Caco-2 (cell line): ENCODE results near the gene HOXB7. TPM values are rescaled to one million over a fixed set of nuclear protein-coding genes. Genes with fewer than 3 reads are reported as not detected.

Experiments
- BruUV-seq: library from RNA; stranded (reverse); fragments of 400-500 nt; replicated peaks from 2 replicates; lab custom pipeline; 2021; lab: Mats Ljungman, UMichigan
- CTCF ChIA-PET: fragments of 300-600 bp; sonication (Branson Sonifier 250); formaldehyde crosslinking; loops from one replicate; lab custom pipeline; 2022; ENCODE audit warnings: antibody characterized with exemption; lab: Charles Lee
- POLR2A ChIA-PET: fragments of 300-600 bp; sonication (Branson Sonifier 250); formaldehyde crosslinking; loops from one replicate; lab custom pipeline; 2022; ENCODE audit warnings: antibody characterized with exemption; lab: Charles Lee
- DNase-seq, 2 experiments: peaks; one replicate each; pipeline versions ENCODE4 v3.0.0 to v3.0.0-alpha.2; 2020 to 2022
- H3K27me3 ChIP-seq: replicated peaks from 2 replicates; pipeline ENCODE4 v1.6.0; 2011; ENCODE audit warnings: low read length; ENCODE audit not compliant: control insufficient read depth, insufficient read depth
- H3K36me3 ChIP-seq: 2 replicates; pipeline ENCODE4 v1.5.1; 2011; ENCODE audit warnings: low read length; ENCODE audit not compliant: control insufficient read depth, insufficient read depth
- H3K4me1 ChIP-seq: fragments of 250-450 bp; sonication (Bioruptor Pico); 2 replicates; pipeline ENCODE4 v1.5.1; 2020; ENCODE audit warnings: mild to moderate bottlenecking
- H3K4me3 ChIP-seq: 2 replicates; pipeline ENCODE4 v1.5.1; 2011; ENCODE audit warnings: low read depth, mild to moderate bottlenecking, control low read depth, low read length
- H3K9me3 ChIP-seq: fragments of 250-450 bp; sonication (Bioruptor Pico); 2 replicates; pipeline ENCODE4 v1.5.1; 2020; ENCODE audit warnings: mild to moderate bottlenecking, moderate library complexity
- H3K27ac Mint-ChIP-seq: one replicate; pipeline ENCODE4 v1.8.0; 2022; ENCODE audit warnings: mixed read lengths; ENCODE audit not compliant: unreplicated experiment
- H3K27me3 Mint-ChIP-seq: one replicate; pipeline ENCODE4 v1.8.0; 2022; ENCODE audit warnings: mixed read lengths; ENCODE audit not compliant: insufficient read depth, unreplicated experiment
- H3K36me3 Mint-ChIP-seq: one replicate; pipeline ENCODE4 v1.8.0; 2022; ENCODE audit warnings: mild to moderate bottlenecking, mixed read lengths; ENCODE audit not compliant: insufficient read depth, unreplicated experiment
- H3K4me1 Mint-ChIP-seq: one replicate; pipeline ENCODE4 v1.8.0; 2022; ENCODE audit warnings: low read depth, mixed read lengths; ENCODE audit not compliant: unreplicated experiment
- H3K4me3 Mint-ChIP-seq: one replicate; pipeline ENCODE4 v1.8.0; 2022; ENCODE audit warnings: mild to moderate bottlenecking, moderate library complexity, mixed read lengths; ENCODE audit not compliant: unreplicated experiment
- H3K9me3 Mint-ChIP-seq: one replicate; pipeline ENCODE4 v1.8.0; 2022; ENCODE audit warnings: mixed read lengths; ENCODE audit not compliant: unreplicated experiment
- intact Hi-C: fragments of 100-400 bp; cut with micrococcal nuclease; formaldehyde crosslinking; loops from one replicate; pipeline ENCODE4 v1.10.0; 2022; ENCODE audit not compliant: unreplicated experiment
- total RNA-seq: library from RNA; stranded (reverse); gene quantifications from 2 replicates; pipeline ENCODE4 v1.2.3, GENCODE V29; 2022
- TF ChIP-seq, protein P1 (sequence below), 2 experiments: fragments of 200-600 bp in 1 of 2; IDR thresholded peaks; 1 replicate in 1 of 2; 2 replicates in 1 of 2; pipeline versions ENCODE4 v1.5.1 to v1.8.0; 2011 to 2022; ENCODE audit warnings: antibody characterized with exemption in 1 of 2, control low read depth in 1 of 2, inconsistent platforms in 1 of 2, low read depth in 1 of 2, low read length in 1 of 2, mild to moderate bottlenecking in 1 of 2, moderate library complexity in 1 of 2; ENCODE audit not compliant: insufficient read depth in 1 of 2, severe bottlenecking in 1 of 2, unreplicated experiment in 1 of 2

Gene HOXB7
- total RNA-seq, 1 experiment from 2014 or later, result 28.2 TPM

DNA sequence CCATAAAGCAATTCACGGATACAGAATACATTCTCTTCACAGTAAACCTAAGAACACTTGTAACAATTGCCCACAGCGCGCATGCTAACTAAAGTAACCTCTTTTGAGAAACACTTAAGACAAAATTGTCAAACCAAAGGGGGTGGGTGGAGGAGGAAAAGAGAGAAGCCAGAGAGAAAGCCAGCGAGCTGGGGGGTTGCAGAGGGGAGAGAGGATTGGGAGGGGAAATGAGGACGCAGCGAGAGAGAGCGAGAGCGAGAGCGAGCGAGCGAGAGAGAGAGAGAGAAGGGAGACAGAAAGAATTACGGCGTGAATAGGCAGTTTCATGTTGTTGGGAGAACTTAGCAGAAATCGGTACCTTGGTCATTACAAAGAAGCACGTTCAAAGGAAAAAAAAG lies 1.6 kb upstream of the HOXB7 start:
- no TSS peak for BruUV-seq
- DNase-seq, result no peak
- Mint-ChIP-seq H3K27ac (peak overlapping the region; percentile 4), H3K27me3 (peaks cover 41% of the 10 kb centered on the region), H3K4me3 (peak overlapping the region; percentile 86), H3K4me1 (peaks cover 36% of the 10 kb centered on the region), H3K36me3 (peaks cover 15% of the 10 kb centered on the region), H3K9me3 (no peaks in the 10 kb centered on the region)
- ChIA-PET POLR2A (interaction anchor here (0.8 to 0.9 kb wide), 2 partner anchors 13 to 565 kb away, joined by 3 to 5 read pairs; partner anchors contain the start of gene NFE2L1), CTCF (interaction anchor here (0.5 to 1.4 kb wide), 30 partner anchors 9 to 587 kb away, joined by 3 to 28 read pairs (median 4); partner anchors contain the start of genes HOXB5, HOXB9 and NFE2L1)
- peak overlapping the region; percentile 70 for H3K4me3 ChIP-seq
- H3K36me3 ChIP-seq, result no peaks in the 10 kb centered on the region
- H3K9me3 ChIP-seq, result no peaks in the 10 kb centered on the region
- intact Hi-C loops, result loop anchor here (2.0 kb wide), 1 partner anchor 460 kb away; no protein-coding TSS in a partner anchor
- peaks cover 9% of the 10 kb centered on the region for H3K4me1 ChIP-seq
- TF ChIP-seq, protein P1, sequence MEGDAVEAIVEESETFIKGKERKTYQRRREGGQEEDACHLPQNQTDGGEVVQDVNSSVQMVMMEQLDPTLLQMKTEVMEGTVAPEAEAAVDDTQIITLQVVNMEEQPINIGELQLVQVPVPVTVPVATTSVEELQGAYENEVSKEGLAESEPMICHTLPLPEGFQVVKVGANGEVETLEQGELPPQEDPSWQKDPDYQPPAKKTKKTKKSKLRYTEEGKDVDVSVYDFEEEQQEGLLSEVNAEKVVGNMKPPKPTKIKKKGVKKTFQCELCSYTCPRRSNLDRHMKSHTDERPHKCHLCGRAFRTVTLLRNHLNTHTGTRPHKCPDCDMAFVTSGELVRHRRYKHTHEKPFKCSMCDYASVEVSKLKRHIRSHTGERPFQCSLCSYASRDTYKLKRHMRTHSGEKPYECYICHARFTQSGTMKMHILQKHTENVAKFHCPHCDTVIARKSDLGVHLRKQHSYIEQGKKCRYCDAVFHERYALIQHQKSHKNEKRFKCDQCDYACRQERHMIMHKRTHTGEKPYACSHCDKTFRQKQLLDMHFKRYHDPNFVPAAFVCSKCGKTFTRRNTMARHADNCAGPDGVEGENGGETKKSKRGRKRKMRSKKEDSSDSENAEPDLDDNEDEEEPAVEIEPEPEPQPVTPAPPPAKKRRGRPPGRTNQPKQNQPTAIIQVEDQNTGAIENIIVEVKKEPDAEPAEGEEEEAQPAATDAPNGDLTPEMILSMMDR (IDR thresholded peaks at IDR 0.05; ENCODE audit: insufficient read depth in 1 of 2, low read depth in 1 of 2, low read length in 1 of 2, severe bottlenecking in 1 of 2, unreplicated experiment in 1 of 2), result no peak
- H3K27me3 ChIP-seq, result peaks cover 7% of the 10 kb centered on the region

DNA sequence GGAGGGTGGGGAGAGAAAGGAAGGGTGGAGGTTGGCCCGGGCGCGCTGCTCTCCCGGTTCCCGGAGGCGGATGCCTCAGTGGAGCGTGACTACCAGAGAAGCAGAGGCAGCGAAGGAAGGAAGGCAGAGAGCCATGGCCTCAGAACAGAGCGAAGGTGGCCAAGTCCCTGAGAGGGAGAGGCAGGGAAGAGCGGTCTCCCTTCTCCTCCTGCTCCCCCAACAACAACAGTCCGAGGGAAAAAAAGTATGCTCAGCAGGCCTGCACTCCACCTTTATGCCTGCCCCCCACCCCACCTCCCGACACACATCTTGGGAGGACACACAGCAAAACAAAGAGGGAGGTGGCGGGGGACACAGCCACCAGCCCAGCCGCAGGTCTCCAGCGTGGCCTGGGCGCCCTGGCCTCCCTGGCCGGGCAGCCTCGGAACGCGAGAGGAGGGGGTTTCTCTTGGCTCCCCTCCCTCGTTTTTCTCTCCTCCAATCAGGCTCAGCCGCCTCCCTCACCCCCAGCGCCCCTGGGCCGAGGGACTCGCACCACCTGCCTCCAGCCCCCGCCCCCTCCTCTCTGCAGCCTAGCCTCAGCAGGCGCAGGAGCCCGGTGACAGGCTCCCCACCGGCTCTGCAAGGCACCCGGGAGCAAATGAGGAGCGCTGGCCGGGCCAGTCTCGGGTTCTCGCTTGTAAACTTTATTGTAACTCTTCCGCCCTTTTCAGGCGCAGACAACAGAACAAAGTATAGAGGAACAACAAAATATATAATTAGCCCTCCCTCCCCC lies 1.1 kb upstream of the HOXB7 start:
- peaks cover 31% of the 10 kb centered on the region for H3K4me1 Mint-ChIP-seq
- Histone ChIP-seq H3K4me1 (peaks cover 9% of the 10 kb centered on the region), H3K9me3 (no peaks in the 10 kb centered on the region), H3K27me3 (peaks cover 7% of the 10 kb centered on the region), H3K4me3 (peak overlapping the region; percentile 70), H3K36me3 (no peaks in the 10 kb centered on the region)
- H3K27me3 Mint-ChIP-seq, result peaks cover 35% of the 10 kb centered on the region
- peak overlapping the region; percentile 86 for H3K4me3 Mint-ChIP-seq
- no TSS peak for BruUV-seq
- H3K27ac Mint-ChIP-seq, result peak overlapping the region; percentile 72
- intact Hi-C loops, result loop anchor here (2.0 kb wide), 1 partner anchor 459 kb away; no protein-coding TSS in a partner anchor
- peak; percentile 81 to 88 for DNase-seq
- no peaks in the 10 kb centered on the region for H3K9me3 Mint-ChIP-seq
- POLR2A ChIA-PET, result no interaction called here
- TF ChIP-seq, protein P1 (IDR thresholded peaks at IDR 0.05; ENCODE audit: insufficient read depth in 1 of 2, low read depth in 1 of 2, low read length in 1 of 2, severe bottlenecking in 1 of 2, unreplicated experiment in 1 of 2), result peak in 1 of 2 experiments; percentile 1
- CTCF ChIA-PET, result interaction anchor here (1.3 kb wide), 1 partner anchor 260 kb away, joined by 13 read pairs; no protein-coding TSS in a partner anchor
- H3K36me3 Mint-ChIP-seq, result peaks cover 15% of the 10 kb centered on the region

DNA sequence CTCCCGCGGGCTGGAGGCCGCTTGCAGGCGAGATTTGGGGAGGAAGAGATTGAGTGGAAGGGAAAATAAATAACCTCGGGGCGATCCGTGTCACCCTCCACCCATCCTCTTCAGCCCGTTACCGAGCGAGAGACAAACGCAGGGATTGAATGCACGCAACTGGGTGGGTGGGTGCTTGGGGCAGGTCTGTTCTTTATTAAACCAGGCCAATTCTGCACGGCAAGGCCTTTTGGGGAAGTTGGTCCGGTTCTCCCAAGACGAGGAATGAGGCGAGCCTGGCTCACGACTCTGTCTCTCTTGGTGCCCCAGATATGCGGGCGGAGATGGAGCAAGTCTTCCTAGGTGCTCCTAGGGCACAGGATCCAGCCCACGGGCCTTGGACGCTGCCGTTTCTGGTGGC lies 396 bp upstream of the HOXB7 start:
- ChIA-PET POLR2A (no interaction called here), CTCF (no interaction called here)
- no peaks in the 10 kb centered on the region for H3K9me3 ChIP-seq
- intact Hi-C loops, result no loop called here
- Mint-ChIP-seq H3K36me3 (peaks cover 15% of the 10 kb centered on the region), H3K4me1 (peaks cover 29% of the 10 kb centered on the region), H3K9me3 (no peaks in the 10 kb centered on the region), H3K27me3 (peaks cover 31% of the 10 kb centered on the region), H3K27ac (peak overlapping the region; percentile 72), H3K4me3 (peak overlapping the region; percentile 86)
- peak overlapping the region; percentile 70 for H3K4me3 ChIP-seq
- H3K4me1 ChIP-seq, result peaks cover 9% of the 10 kb centered on the region
- no TSS peak for BruUV-seq
- H3K36me3 ChIP-seq, result no peaks in the 10 kb centered on the region
- H3K27me3 ChIP-seq, result peaks cover 1% of the 10 kb centered on the region
- TF ChIP-seq, protein P1 (IDR thresholded peaks at IDR 0.05; ENCODE audit: insufficient read depth in 1 of 2, low read depth in 1 of 2, low read length in 1 of 2, severe bottlenecking in 1 of 2, unreplicated experiment in 1 of 2), result no peak
- no peak for DNase-seq
